ENCODE results near the gene VHLL. TPM values are rescaled to one million over a fixed set of nuclear protein-coding genes. Genes with fewer than 3 reads are reported as not detected.
A peak's percentile ranks its signal among the peaks of the same experiment; 100 is the strongest.

Gene VHLL
- total and polyA plus RNA-seq, 2 of the 13 experiments (the other 11 are each of a cell fraction or from before 2014, with no cell fraction given) = 0.24 TPM; not detected in 1

DNA sequence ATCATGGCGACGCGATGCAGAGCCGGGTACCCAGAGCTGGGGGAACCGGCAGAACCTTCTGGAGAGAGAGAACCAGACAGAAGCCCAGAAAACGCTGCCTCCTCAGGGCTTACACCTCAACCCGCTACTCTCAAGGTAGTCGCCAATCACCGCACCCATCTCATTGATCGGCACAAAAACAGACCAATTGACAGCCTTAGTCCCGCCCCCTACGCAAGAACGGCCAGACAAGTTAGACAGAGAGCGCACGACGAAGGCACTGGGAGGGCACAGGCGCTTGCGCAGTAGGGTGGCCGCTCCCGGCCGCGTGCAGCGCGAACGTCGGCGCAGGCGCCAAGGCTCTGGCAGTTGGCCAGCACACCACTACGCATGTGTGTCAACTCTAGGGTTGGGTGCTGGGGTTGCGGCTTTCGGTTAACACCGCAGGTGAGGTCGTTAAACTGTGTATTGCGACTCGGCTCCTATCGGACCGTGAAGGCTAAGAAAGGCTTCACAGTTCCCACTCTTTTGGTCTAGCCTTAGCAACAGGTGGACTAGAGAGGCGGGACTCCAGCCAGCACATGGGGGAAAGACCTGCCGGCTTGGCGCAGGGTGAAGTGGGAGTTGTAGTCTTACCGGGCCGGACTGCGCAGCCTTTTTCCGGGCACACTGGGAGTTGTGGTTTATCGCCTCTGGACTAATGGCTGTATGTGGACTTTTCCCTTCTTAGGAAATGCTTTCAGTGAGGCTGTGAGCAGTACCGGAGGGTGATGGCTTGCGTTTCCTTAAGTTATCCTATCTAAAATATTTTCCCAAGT, 39.3 kb upstream of the VHLL start, which contains the start of the genes CCT3 and TSACC (continued):
- TF ChIP-seq DNMT3B (CRISPR knock-in tag; conservative IDR thresholded peaks at IDR 0.05) (peak; percentile 63; the same call in 1 of the 2 replicates), EP300 (IDR thresholded peaks at IDR 0.05; ENCODE audit: low read depth in 2 of 2, low read length in 2 of 2) (0 out of 4 replicates have a peak, but pooled peaks of 1 of the 2 experiments have one; percentile 29), EP300 (CRISPR knock-in tag; IDR thresholded peaks at IDR 0.05; ENCODE audit: borderline replicate concordance) (peak; percentile 40; the same call in 1 of the 2 replicates), ZSCAN22 (CRISPR knock-in tag; IDR thresholded peaks at IDR 0.05) (no peak), ATF1 (CRISPR knock-in tag; IDR thresholded peaks at IDR 0.05) (peak; percentile 86), ZNF775 (CRISPR knock-in tag; IDR thresholded peaks at IDR 0.05; ENCODE audit: borderline replicate concordance) (no peak), ZNF446 (CRISPR knock-in tag; IDR thresholded peaks at IDR 0.05) (no peak), ZNF460 (CRISPR knock-in tag; IDR thresholded peaks at IDR 0.05; ENCODE audit: borderline replicate concordance) (no peak), ZNF296 (CRISPR knock-in tag; conservative IDR thresholded peaks at IDR 0.05) (no peak), KLF15 (CRISPR knock-in tag; IDR thresholded peaks at IDR 0.05; ENCODE audit: borderline replicate concordance) (no peak), GTF2F1 (IDR thresholded peaks at IDR 0.05; ENCODE audit: low read length) (no peak), SKI (IDR thresholded peaks at IDR 0.05; ENCODE audit: partially characterized antibody) (peak; percentile 16)
- TF ChIP-seq, protein P1, sequence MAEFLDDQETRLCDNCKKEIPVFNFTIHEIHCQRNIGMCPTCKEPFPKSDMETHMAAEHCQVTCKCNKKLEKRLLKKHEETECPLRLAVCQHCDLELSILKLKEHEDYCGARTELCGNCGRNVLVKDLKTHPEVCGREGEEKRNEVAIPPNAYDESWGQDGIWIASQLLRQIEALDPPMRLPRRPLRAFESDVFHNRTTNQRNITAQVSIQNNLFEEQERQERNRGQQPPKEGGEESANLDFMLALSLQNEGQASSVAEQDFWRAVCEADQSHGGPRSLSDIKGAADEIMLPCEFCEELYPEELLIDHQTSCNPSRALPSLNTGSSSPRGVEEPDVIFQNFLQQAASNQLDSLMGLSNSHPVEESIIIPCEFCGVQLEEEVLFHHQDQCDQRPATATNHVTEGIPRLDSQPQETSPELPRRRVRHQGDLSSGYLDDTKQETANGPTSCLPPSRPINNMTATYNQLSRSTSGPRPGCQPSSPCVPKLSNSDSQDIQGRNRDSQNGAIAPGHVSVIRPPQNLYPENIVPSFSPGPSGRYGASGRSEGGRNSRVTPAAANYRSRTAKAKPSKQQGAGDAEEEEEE (CRISPR knock-in tag; IDR thresholded peaks at IDR 0.05; ENCODE audit: borderline replicate concordance) = no peak
- TF ChIP-seq, protein P2, sequence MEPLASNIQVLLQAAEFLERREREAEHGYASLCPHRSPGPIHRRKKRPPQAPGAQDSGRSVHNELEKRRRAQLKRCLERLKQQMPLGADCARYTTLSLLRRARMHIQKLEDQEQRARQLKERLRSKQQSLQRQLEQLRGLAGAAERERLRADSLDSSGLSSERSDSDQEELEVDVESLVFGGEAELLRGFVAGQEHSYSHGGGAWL (CRISPR knock-in tag; IDR thresholded peaks at IDR 0.05) = no peak; the same call in 1 of the 2 replicates
- TF ChIP-seq, protein P3, sequence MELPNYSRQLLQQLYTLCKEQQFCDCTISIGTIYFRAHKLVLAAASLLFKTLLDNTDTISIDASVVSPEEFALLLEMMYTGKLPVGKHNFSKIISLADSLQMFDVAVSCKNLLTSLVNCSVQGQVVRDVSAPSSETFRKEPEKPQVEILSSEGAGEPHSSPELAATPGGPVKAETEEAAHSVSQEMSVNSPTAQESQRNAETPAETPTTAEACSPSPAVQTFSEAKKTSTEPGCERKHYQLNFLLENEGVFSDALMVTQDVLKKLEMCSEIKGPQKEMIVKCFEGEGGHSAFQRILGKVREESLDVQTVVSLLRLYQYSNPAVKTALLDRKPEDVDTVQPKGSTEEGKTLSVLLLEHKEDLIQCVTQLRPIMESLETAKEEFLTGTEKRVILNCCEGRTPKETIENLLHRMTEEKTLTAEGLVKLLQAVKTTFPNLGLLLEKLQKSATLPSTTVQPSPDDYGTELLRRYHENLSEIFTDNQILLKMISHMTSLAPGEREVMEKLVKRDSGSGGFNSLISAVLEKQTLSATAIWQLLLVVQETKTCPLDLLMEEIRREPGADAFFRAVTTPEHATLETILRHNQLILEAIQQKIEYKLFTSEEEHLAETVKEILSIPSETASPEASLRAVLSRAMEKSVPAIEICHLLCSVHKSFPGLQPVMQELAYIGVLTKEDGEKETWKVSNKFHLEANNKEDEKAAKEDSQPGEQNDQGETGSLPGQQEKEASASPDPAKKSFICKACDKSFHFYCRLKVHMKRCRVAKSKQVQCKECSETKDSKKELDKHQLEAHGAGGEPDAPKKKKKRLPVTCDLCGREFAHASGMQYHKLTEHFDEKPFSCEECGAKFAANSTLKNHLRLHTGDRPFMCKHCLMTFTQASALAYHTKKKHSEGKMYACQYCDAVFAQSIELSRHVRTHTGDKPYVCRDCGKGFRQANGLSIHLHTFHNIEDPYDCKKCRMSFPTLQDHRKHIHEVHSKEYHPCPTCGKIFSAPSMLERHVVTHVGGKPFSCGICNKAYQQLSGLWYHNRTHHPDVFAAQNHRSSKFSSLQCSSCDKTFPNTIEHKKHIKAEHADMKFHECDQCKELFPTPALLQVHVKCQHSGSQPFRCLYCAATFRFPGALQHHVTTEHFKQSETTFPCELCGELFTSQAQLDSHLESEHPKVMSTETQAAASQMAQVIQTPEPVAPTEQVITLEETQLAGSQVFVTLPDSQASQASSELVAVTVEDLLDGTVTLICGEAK (IDR thresholded peaks at IDR 0.05) = no peak
- TF ChIP-seq, protein P3 (CRISPR knock-in tag; IDR thresholded peaks at IDR 0.05) = peak; percentile 64; the same call in 1 of the 2 replicates
- TF ChIP-seq, protein P4, sequence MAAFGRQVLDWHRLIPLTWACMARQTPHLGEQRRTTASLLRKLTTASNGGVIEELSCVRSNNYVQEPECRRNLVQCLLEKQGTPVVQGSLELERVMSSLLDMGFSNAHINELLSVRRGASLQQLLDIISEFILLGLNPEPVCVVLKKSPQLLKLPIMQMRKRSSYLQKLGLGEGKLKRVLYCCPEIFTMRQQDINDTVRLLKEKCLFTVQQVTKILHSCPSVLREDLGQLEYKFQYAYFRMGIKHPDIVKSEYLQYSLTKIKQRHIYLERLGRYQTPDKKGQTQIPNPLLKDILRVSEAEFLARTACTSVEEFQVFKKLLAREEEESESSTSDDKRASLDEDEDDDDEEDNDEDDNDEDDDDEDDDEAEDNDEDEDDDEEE (CRISPR knock-in tag; IDR thresholded peaks at IDR 0.05) = peak; percentile 93; the same call in 1 of the 2 replicates
